Embryonic facial prominence (tissue), 1 donor: Measurements from ENCODE around the gene ST6GALNAC2.

ENCODE experiments used
- DNase-seq: peaks from one replicate; pipeline ENCODE4 v3.0.0-alpha.2; 2016; ENCODE audit errors: extremely low spot score

ST6GALNAC2 gene

GRCh38 chr17:76556765-76557367, 28.8 kb downstream of the ST6GALNAC2 start:
- DNase-seq, result no peak

- DNase-seq, result no peak
These were observed 31.5 kb downstream of the ST6GALNAC2 start for GRCh38 chr17:76554131-76554530.

DNA sequence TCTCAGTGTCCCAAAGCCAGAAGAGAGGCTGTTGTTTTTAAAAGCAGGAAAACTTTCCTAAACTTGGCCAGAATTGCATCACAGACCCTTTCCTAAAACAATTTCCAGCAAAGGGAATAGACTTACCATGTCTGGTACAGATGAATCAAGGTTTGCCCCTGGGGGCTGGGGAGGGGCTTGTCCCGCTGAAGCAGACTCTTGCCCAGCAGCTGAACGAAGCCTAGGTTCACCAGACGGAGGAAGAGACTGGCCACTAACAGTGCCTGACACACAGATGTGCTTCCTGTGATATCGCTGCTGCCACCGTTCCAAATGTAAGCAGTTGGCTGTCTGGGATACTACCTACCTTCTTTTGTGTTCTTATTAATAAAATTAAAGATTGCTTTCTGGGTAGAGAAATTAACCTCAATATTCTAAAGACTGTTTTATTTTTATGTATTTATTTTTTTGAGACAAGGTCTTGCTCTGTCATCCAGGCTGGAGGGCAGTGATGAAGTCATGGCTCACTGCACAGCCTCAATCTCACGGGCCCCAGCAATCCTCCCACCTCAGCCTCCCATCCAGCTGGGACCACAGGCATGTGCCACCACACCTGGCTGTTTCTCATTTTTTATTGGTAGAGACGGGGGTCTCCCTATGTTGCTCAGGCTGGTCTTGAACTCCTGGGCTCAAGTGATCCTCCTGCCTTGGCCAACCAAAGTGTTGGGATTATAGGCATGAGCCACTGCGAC, 32.3 kb downstream of the ST6GALNAC2 start:
- no peak for DNase-seq

DNA sequence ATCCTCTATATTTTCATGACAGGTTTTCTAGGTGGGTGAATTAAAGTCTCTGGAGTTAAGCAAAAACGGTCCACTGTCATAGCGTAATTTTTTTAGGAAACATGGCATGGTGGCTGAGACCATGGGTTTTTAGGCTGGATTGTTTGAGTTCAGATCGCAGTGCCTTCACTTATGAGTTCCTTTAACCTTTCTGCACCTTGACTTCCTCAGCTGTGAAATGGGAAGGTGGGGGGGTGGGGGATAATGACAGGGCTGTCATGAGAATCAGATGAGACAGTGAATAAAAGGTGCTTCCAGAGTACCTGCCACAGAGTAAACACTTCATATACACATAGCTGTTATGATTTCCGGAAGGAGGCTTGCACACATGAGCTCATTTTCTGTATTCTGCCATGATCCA, 34.0 kb downstream of the ST6GALNAC2 start:
- no peak for DNase-seq

DNA sequence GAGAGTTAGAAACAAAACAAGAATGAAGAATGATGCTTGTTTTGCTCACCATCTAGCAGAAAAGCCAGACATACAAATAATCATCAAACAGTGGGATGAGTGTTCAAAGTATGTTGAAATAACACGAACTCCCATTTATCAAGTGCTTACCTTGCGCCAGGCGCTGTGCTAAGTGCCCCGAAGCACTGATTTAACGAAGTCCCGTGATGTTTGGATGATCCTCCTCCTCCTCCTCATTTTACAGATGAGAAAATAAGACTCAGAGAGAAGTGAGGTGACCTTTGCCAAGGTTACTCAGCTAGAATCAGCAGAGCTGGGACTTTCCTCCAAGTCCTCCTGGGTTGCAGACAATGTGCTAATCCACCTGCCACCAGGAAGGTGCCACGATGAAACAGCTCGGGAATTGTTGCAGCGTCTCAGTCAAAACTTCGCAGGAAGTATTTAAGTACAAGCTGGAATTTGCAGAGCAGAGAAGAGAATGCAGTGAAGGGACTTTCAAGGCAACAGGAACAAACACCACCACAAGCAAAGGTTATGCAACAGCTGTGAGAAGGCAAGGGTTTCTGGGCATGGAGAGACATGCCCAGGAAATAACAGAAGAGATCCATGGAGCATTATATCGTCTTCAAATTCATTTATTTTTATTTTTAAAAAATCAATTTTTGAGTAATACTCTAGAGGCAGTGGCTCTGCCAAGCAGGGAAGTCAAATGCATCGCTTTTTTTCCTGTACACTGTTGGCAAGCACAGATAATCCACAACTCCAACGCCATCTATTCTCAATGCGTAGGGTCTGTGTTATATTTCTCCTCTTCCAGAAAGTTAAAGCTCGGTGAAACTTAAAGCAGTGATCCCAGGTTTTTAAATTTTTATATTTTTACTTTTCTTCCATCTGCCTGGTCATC, 34.7 kb downstream of the ST6GALNAC2 start:
- no peak for DNase-seq

DNA sequence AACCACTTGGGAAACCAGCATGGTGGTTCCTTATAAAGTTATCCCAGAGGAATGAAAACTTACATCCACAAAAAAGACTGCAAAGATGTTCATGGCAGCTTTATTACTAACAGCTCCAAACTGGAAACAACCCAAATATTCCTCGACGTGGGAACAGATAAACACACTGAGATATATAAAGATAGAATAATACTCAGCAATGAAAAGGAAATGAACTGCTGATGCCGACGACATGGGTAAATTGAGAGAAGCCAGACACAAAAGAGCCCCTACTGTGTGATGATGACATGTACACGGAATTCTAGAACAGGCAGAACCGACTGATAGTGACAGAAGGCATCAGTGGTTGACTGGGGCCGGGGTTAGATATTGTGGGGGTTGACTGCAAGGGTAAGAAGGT, 36.1 kb downstream of the ST6GALNAC2 start:
- no peak for DNase-seq

DNA sequence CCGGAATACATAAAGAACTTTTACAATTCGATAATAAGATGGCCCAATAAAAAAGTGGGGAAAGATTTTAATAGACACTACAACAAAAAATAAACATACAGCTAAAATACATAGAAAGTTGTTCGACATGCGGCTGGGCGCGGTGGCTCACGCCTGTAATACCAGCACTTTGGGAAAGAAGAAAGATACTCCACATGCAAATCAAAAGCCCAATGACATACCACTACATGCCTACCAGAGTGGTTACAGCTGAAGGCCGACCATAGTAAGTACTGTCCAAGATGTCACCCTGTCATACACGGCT, 36.5 kb downstream of the ST6GALNAC2 start:
- no peak for DNase-seq

GRCh38 chr17:76548378-76549214, 37.1 kb downstream of the ST6GALNAC2 start:
- DNase-seq, result no peak

DNA sequence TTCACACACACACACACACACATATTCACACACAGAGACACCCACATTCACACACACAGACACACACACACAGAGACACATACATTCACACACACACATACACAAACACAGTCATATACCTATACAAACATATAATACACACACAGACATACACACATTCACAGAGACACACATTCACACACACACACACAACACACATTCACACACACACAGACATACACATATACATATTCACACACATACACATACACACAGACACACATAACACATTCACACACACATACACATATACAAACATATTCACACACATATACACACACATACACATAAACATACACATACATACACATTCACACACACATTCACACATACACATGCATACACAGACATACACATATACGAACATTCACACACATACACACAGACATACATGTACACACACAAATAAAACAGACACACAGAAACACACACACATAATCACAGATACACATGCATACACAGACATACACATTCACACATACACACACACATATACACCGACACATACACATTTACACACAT, 37.9 kb downstream of the ST6GALNAC2 start:
- no peak for DNase-seq

- peak; percentile 61 for DNase-seq
These were observed 38.4 kb downstream of the ST6GALNAC2 start for GRCh38 chr17:76547183-76547641.

DNA sequence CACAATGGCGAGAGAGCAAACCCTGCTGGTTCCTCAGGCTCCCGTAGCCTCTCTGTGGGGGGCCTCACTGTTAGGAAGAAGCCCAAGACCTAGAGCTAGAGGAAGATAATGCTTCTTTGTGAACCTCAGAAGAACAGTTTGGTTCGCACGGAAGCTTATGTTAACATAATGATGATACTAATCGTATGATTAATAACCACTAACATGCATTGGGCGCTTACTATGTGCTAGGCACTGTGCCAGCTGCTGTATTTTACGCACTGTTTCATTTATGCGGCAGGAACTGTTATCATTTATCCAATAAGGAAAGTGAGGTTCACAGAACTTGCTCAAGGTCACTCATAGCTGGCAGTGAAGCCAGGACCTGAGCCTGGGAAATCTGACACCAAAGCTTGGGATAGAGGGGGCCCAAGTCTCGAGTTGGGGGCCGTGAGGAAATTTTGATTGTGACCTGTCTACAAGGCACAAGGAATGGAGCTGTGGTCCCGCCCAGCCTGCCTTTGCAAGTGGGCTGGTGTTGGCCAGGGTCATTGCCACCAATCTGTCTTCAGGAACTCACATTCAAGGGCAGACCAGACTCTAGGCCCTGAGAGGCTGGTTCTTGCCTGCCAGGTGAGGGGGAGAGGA, 39.0 kb downstream of the ST6GALNAC2 start:
- DNase-seq, result no peak

- DNase-seq, result no peak
These were observed 39.6 kb downstream of the ST6GALNAC2 start for GRCh38 chr17:76545918-76546555.

GRCh38 chr17:76544546-76545365, 40.9 kb downstream of the ST6GALNAC2 start:
- DNase-seq, result no peak

GRCh38 chr17:76543826-76544545, 41.7 kb downstream of the ST6GALNAC2 start:
- DNase-seq, result no peak

- no peak for DNase-seq
These were observed 42.2 kb downstream of the ST6GALNAC2 start for GRCh38 chr17:76543482-76543825.

GRCh38 chr17:76542984-76543383, 42.7 kb downstream of the ST6GALNAC2 start:
- DNase-seq, result no peak

DNA sequence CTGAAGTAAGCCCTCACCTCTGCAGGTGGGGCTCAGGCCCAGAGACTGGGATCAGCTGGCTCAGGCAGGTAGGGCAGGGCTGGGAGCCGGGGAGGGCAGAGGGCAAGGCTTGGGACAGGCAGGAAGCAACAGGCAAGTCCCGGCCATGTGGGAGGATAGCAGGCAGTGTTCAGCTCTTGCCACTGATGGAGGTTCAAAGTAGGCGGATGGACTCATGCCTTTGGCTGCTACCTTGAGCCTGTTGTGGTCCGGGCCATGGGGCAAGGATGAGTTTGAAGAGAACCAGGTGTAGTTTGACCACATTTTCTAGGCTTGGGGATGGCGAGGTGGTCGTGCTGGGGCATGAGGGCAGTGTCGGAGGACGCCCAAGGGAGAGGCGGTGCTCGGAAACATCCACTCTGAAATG, 43.1 kb downstream of the ST6GALNAC2 start:
- DNase-seq, result no peak

DNA sequence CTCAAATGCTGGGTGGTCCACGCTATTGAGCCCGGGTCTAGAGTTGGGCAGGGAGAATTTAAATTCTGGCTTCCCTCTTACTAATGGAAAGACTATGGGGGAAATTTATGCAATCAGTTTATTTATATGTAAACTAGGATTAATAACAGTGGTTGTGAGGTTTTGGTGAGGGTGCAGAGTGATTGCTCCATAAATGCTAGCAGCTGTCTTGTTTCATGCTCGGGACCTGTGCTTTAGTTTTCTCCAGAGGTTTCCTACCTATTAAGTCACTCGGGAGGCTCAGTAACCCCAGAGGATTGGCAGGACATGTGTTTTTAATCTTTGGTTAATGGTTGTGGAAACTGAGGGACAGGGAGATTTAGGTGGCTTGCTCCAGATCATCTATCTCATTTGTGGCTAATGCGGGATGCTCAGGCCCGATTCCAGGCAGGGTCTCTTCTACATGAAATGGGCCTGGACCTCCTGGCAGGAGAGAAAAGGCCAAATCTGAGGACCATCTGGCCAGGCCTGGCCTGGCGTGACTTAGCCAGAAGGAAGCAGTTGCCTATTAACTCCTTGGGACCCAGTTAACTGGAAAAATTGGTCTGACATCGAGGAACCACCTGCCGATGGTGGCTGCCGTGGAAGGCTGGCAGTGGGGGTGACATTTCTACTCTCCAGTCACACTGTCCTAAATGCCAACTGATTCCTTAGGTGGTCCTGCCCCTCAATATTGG, 43.8 kb downstream of the ST6GALNAC2 start:
- no peak for DNase-seq
